Dermis microvascular lymphatic vessel endothelial cell (primary cell): Measurements from ENCODE around the gene UGT1A10. TPM values are rescaled to one million over a fixed set of nuclear protein-coding genes. Genes with fewer than 3 reads are reported as not detected.

ENCODE experiments used
- DNase-seq, 2 donors: peaks; one replicate each; pipeline versions ENCODE4 v3.0.0 to v3.0.0-alpha.2; 2010; ENCODE audit warnings: low read depth in 2 of 2
- total RNA-seq: library from RNA; depleted of rRNA; stranded (reverse); fragments of >200 nt; gene quantifications from 2 replicates; pipeline ENCODE4 v1.2.1, GENCODE V29; 2014

UGT1A10 gene
- total RNA-seq, 1 donor from 2014 or later: not detected

- no peak for DNase-seq
Measured at GRCh38 chr2:233802132-233802815, 166.0 kb downstream of the UGT1A10 start.

- DNase-seq: no peak
Measured at GRCh38 chr2:233803292-233803911, 167.2 kb downstream of the UGT1A10 start.

GRCh38 chr2:233803994-233804393 lies 167.7 kb downstream of the UGT1A10 start:
- no peak for DNase-seq

- DNase-seq: no peak
Measured at GRCh38 chr2:233807215-233807865, 171.1 kb downstream of the UGT1A10 start.

GRCh38 chr2:233807966-233808935 lies 172.0 kb downstream of the UGT1A10 start:
- DNase-seq: no peak

- DNase-seq: no peak
Measured at GRCh38 chr2:233810385-233810784, 174.1 kb downstream of the UGT1A10 start.

- DNase-seq: no peak
Measured at GRCh38 chr2:233811087-233811486, 174.8 kb downstream of the UGT1A10 start.

- DNase-seq: no peak
Measured at GRCh38 chr2:233811732-233812131, 175.5 kb downstream of the UGT1A10 start.

GRCh38 chr2:233813236-233814055 lies 177.2 kb downstream of the UGT1A10 start:
- no peak for DNase-seq

- DNase-seq: no peak
Measured at GRCh38 chr2:233814056-233814835, 178.0 kb downstream of the UGT1A10 start.

GRCh38 chr2:233815861-233816260 lies 179.6 kb downstream of the UGT1A10 start:
- no peak for DNase-seq

- DNase-seq: no peak
Measured at GRCh38 chr2:233816334-233816733, 180.1 kb downstream of the UGT1A10 start.

GRCh38 chr2:233816771-233817170 lies 180.5 kb downstream of the UGT1A10 start:
- no peak for DNase-seq

- DNase-seq: no peak
Measured at GRCh38 chr2:233817361-233817911, 181.2 kb downstream of the UGT1A10 start.

- no peak for DNase-seq
Measured at GRCh38 chr2:233817995-233818638, 181.9 kb downstream of the UGT1A10 start.

GRCh38 chr2:233818639-233819621 lies 182.7 kb downstream of the UGT1A10 start:
- no peak for DNase-seq

GRCh38 chr2:233819884-233820773 lies 183.9 kb downstream of the UGT1A10 start:
- DNase-seq: no peak
